ENCODE data around the gene STAU1. TPM values are rescaled to one million over a fixed set of nuclear protein-coding genes. Genes with fewer than 3 reads are reported as not detected.

The STAU1 gene
- total and polyA plus RNA-seq, 2 of the 13 experiments (the other 11 are each of a cell fraction or from before 2014, with no cell fraction given), result 119 to 133 TPM

- no peak for TF ChIP-seq STAT6 (CRISPR knock-in tag; IDR thresholded peaks at IDR 0.05; ENCODE audit: borderline replicate concordance)
- TF ChIP-seq TP53 (CRISPR knock-in tag; conservative IDR thresholded peaks at IDR 0.05), result no peak
- 0 out of 2 replicates have a peak, but pooled peaks have one; percentile 15 for TF ChIP-seq ZNF614 (CRISPR knock-in tag; IDR thresholded peaks at IDR 0.05; ENCODE audit: borderline replicate concordance)
- no peak for TF ChIP-seq HNRNPH1 (optimal IDR thresholded peaks at IDR 0.05; ENCODE audit: low read depth, low read length)
- TF ChIP-seq ZNF775 (CRISPR knock-in tag; IDR thresholded peaks at IDR 0.05; ENCODE audit: borderline replicate concordance), result no peak; the same call in 1 of the 2 replicates
- no peak for TF ChIP-seq SMARCE1 (IDR thresholded peaks at IDR 0.05; ENCODE audit: borderline replicate concordance)
- TF ChIP-seq MAFK (conservative IDR thresholded peaks at IDR 0.05 in 1 of 2, IDR thresholded peaks at IDR 0.05 in 1 of 2; ENCODE audit: low read length in 2 of 2), result no peak
- TF ChIP-seq ZNF547 (CRISPR knock-in tag; IDR thresholded peaks at IDR 0.05), result no peak
- no peak; the same call in 1 of the 2 replicates for TF ChIP-seq KMT2B (CRISPR knock-in tag; IDR thresholded peaks at IDR 0.05)
- peak; percentile 46; the same call in 1 of the 2 replicates for TF ChIP-seq ZNF430 (CRISPR knock-in tag; IDR thresholded peaks at IDR 0.05)
- no peak for TF ChIP-seq CBX5 (CRISPR knock-in tag; IDR thresholded peaks at IDR 0.05; ENCODE audit: borderline replicate concordance)
- TF ChIP-seq RORA (CRISPR knock-in tag; IDR thresholded peaks at IDR 0.05), result no peak
- TF ChIP-seq MZF1 (CRISPR knock-in tag; IDR thresholded peaks at IDR 0.05; ENCODE audit: borderline replicate concordance), result no peak
- TF ChIP-seq MXD3 (CRISPR knock-in tag; IDR thresholded peaks at IDR 0.05), result no peak
- TF ChIP-seq EZH2 (conservative IDR thresholded peaks at IDR 0.05; ENCODE audit: low read depth, low read length), result no peak
- TF ChIP-seq SNAPC5 (CRISPR knock-in tag; IDR thresholded peaks at IDR 0.05; ENCODE audit: borderline replicate concordance), result no peak
- TF ChIP-seq GMEB2 (CRISPR knock-in tag; IDR thresholded peaks at IDR 0.05; ENCODE audit: low read depth), result no peak
- TF ChIP-seq ZNF333 (CRISPR knock-in tag; IDR thresholded peaks at IDR 0.05; ENCODE audit: borderline replicate concordance), result no peak
- TF ChIP-seq TBX3 (IDR thresholded peaks at IDR 0.05; ENCODE audit: borderline replicate concordance), result no peak
- TF ChIP-seq MATR3 (CRISPR knock-in tag; IDR thresholded peaks at IDR 0.05), result no peak
- TF ChIP-seq KLF9 (CRISPR knock-in tag; IDR thresholded peaks at IDR 0.05; ENCODE audit: low read depth), result no peak; the same call in 1 of the 2 replicates
- no peak for TF ChIP-seq ATF6 (CRISPR knock-in tag; conservative IDR thresholded peaks at IDR 0.05)
- TF ChIP-seq RFXANK (CRISPR knock-in tag; IDR thresholded peaks at IDR 0.05), result no peak
- TF ChIP-seq RBM22 (optimal IDR thresholded peaks at IDR 0.05; ENCODE audit: low read length), result no peak
These were observed 1.4 kb downstream of the STAU1 start (continued) for GRCh38 chr20:49186535-49187329.
